A549 (cell line): ENCODE results near the gene TRIM56. TPM values are rescaled to one million over a fixed set of nuclear protein-coding genes. Genes with fewer than 3 reads are reported as not detected.
"Not testable (repeated sequence)": the region's sequence is repeated elsewhere in the genome, so short reads cannot be mapped to it uniquely, and the experiment has no call there.

Source experiments
- ATAC-seq, 2 experiments: fragments of 200-7000 bp in 1 of 2; fragments of >200 bp in 1 of 2; cut with Nextera tagmentation in 1 of 2; cut with Tn5 transposase in 1 of 2; 3 replicates each; pipeline versions ENCODE4 v1.8.0 to v1.9.1; 2018 to 2020; ENCODE audit warnings: mild to moderate bottlenecking in 1 of 2, moderate library complexity in 1 of 2
- CTCF ChIA-PET: fragments of 300-600 bp; sonication (Branson Sonifier 250); formaldehyde crosslinking; extraction: SDS; loops from one replicate; lab custom pipeline; 2021; ENCODE audit warnings: antibody characterized with exemption, inconsistent platforms; lab: Yijun Ruan, JAX
- POLR2A ChIA-PET: fragments of 350-600 bp; formaldehyde crosslinking; extraction: SDS; loops from one replicate; lab custom pipeline; 2021; ENCODE audit warnings: antibody characterized with exemption, inconsistent platforms; lab: Yijun Ruan, JAX
- DNase-seq, 2 experiments: peaks; one replicate each; pipeline versions ENCODE4 v3.0.0 to v3.0.0-alpha.2; 2011 to 2016; ENCODE audit warnings: low read depth in 1 of 2, low spot score in 1 of 2
- FAIRE-seq: peaks from 2 replicates; lab custom pipeline; 2011; peaks lifted over from hg19 to GRCh38; lab: Jason Lieb, UNC
- H3K27ac ChIP-seq, 2 experiments: fragments of >200 bp; sonication (Bioruptor Twin); formaldehyde crosslinking; 3 replicates each; pipeline ENCODE4 v1.5.1; 2016 to 2017
- H3K4me1 ChIP-seq: fragments of >200 bp; sonication (Bioruptor Twin); formaldehyde crosslinking; 3 replicates; pipeline ENCODE4 v1.6.1; 2016
- H3K4me2 ChIP-seq: fragments of >200 bp; sonication (Bioruptor Twin); formaldehyde crosslinking; 3 replicates; pipeline ENCODE4 v1.6.1; 2016
- H3K4me3 ChIP-seq: fragments of >200 bp; sonication (Bioruptor Twin); formaldehyde crosslinking; 3 replicates; pipeline ENCODE4 v1.5.1; 2016
- H3K9me3 ChIP-seq: fragments of >200 bp; sonication (Bioruptor Twin); formaldehyde crosslinking; 3 replicates; pipeline ENCODE4 v1.6.1; 2016
- ATOH8 ChIP-seq: fragments of 250-450 bp; sonication (Bioruptor Pico); IDR thresholded peaks from 2 replicates; pipeline ENCODE4 v1.5.0; 2020; ENCODE audit warnings: low read depth, mild to moderate bottlenecking, moderate library complexity
- E2F6 ChIP-seq: IDR thresholded peaks from 2 replicates; pipeline ENCODE4 v1.6.1; 2012; ENCODE audit warnings: low read depth, borderline replicate concordance
- HES2 ChIP-seq: fragments of >200 bp; sonication (Bioruptor Twin); formaldehyde crosslinking; IDR thresholded peaks from 2 replicates; pipeline ENCODE4 v1.6.1; 2016
- HEYL ChIP-seq: fragments of 250-450 bp; sonication (Bioruptor Pico); IDR thresholded peaks from 2 replicates; pipeline ENCODE4 v1.8.0; 2021; ENCODE audit warnings: mild to moderate bottlenecking, moderate library complexity
- HOXA7 ChIP-seq: fragments of 250-450 bp; sonication (Bioruptor Pico); IDR thresholded peaks from 2 replicates; pipeline ENCODE4 v1.5.0; 2020; ENCODE audit warnings: mild to moderate bottlenecking, moderate library complexity
- KDM5A ChIP-seq: fragments of 200-600 bp; sonication (generic); IDR thresholded peaks from 2 replicates; pipeline ENCODE4 v1.6.1; 2016; ENCODE audit warnings: antibody characterized with exemption, mild to moderate bottlenecking
- MAX ChIP-seq: IDR thresholded peaks from 2 replicates; pipeline ENCODE4 v1.6.1; 2012
- MYC ChIP-seq: IDR thresholded peaks from 2 replicates; pipeline ENCODE4 v1.6.1; 2012; ENCODE audit warnings: mild to moderate bottlenecking, inconsistent platforms, low read length, improper control_type of control experiment, borderline replicate concordance
- NPAS2 ChIP-seq: fragments of 250-450 bp; sonication (Bioruptor Pico); IDR thresholded peaks from 2 replicates; pipeline ENCODE4 v1.8.0; 2022; ENCODE audit warnings: mild to moderate bottlenecking, moderate library complexity, borderline replicate concordance
- POLR2AphosphoS2 ChIP-seq: conservative IDR thresholded peaks from 2 replicates; pipeline ENCODE4 v1.6.1; 2012; ENCODE audit warnings: low read length, improper control_type of control experiment, inconsistent platforms
- RARB ChIP-seq: fragments of 250-450 bp; sonication (Bioruptor Pico); IDR thresholded peaks from 2 replicates; pipeline ENCODE4 v1.8.0; 2021; ENCODE audit warnings: mild to moderate bottlenecking, moderate library complexity
- REST ChIP-seq: fragments of 200-600 bp; sonication (generic); IDR thresholded peaks from 2 replicates; pipeline ENCODE4 v1.6.1; 2016; ENCODE audit warnings: antibody characterized with exemption, mild to moderate bottlenecking, moderate library complexity
- TP53 ChIP-seq: fragments of 250-450 bp; sonication (Bioruptor Pico); IDR thresholded peaks from 2 replicates; pipeline ENCODE4 v1.5.0; 2021; ENCODE audit warnings: mild to moderate bottlenecking, moderate library complexity
- ZC3H11A ChIP-seq: fragments of 450-650 bp; IDR thresholded peaks from 2 replicates; pipeline ENCODE4 v1.6.1; 2014; ENCODE audit warnings: antibody characterized with exemption, mild to moderate bottlenecking
- ZSCAN20 ChIP-seq: fragments of 250-450 bp; sonication (Bioruptor Pico); IDR thresholded peaks from 2 replicates; pipeline ENCODE4 v1.8.0; 2022; ENCODE audit warnings: mild to moderate bottlenecking, moderate library complexity
- WGBS: methylation state at CpG from one replicate; pipeline ENCODE4 v1.1.6; 2017; ENCODE audit errors: missing lambda C conversion rate; 5-methylcytosine and 5-hydroxymethylcytosine counted together
- polyA plus RNA-seq, 4 experiments: library from polyadenylated mRNA; depleted of rRNA in 3 of 4; stranded (reverse); fragments of >200 nt; fragmentation: RNase III in 1 of 4; extraction: RNeasy Plus Mini Kit Qiagen cat#74134 plus additional on column Dnase treatment in 1 of 4; gene quantifications; 2 replicates in 3 of 4; 3 replicates in 1 of 4; pipeline ENCODE4 v1.2.3, GENCODE V29; 2011 to 2017

Gene TRIM56
- polyA plus RNA-seq, 2 of the 4 experiments (the other 2 are of a cell fraction) = 3.9 to 16.5 TPM

- TF ChIP-seq POLR2AphosphoS2 (no peak), HEYL (CRISPR knock-in tag) (no peak), MAX (no peak), HES2 (no peak)
Observed at GRCh38 chr7:101111261-101111660, 26.0 kb downstream of the TRIM56 start (continued).

GRCh38 chr7:101112233-101112632 lies 27.0 kb downstream of the TRIM56 start:
- FAIRE-seq (no peak), ATAC-seq (no peak), DNase-seq (no peak)
- Histone ChIP-seq H3K27ac (peak overlapping the region; percentile 94 to 95; a peak in 4 of 6 replicates), H3K4me1 (peaks cover 44% of the 10 kb centered on the region), H3K9me3 (no peaks in the 10 kb centered on the region), H3K4me2 (no peak overlapping the region), H3K4me3 (no peak overlapping the region)
- TF ChIP-seq KDM5A = no peak
- TF ChIP-seq REST = no peak
- TF ChIP-seq TP53 (CRISPR knock-in tag) = no peak
- POLR2A ChIA-PET = interaction anchor here (1.0 to 1.2 kb wide), 2 partner anchors 10 to 14 kb away, joined by 4 to 5 read pairs; partner anchors contain the start of gene SERPINE1
- WGBS = 90% methylated on average over 11 of the region's 11 CpGs
- CTCF ChIA-PET = interaction anchor here (0.7 to 20.0 kb wide), 5 partner anchors 9 to 178 kb away, joined by 3 to 600 read pairs (median 5); partner anchors contain the start of gene SERPINE1

- CTCF ChIA-PET = interaction anchor here (2.7 to 20.0 kb wide), 3 partner anchors 9 to 19 kb away, joined by 9 to 600 read pairs (median 14); partner anchors contain the start of gene SERPINE1
- POLR2A ChIA-PET, H3K4me3 ChIP-seq, ATAC-seq, H3K9me3 ChIP-seq, DNase-seq, H3K4me2 ChIP-seq, FAIRE-seq: not testable (repeated sequence)
- Histone ChIP-seq H3K4me1 (peaks cover 52% of the 10 kb centered on the region), H3K27ac (peak overlapping the region; percentile 94 to 95; a peak in 4 of 6 replicates)
- 88% methylated on average over 7 of the region's 7 CpGs for WGBS
Observed at GRCh38 chr7:101113140-101113539, 27.9 kb downstream of the TRIM56 start.

- 77% methylated on average over 11 of the region's 11 CpGs for WGBS
- Histone ChIP-seq H3K27ac (peak overlapping the region; percentile 94 to 95), H3K4me2 (peak overlapping the region; percentile 60), H3K4me1 (peaks cover 52% of the 10 kb centered on the region), H3K4me3 (no peak overlapping the region), H3K9me3 (no peaks in the 10 kb centered on the region)
- ATAC-seq (no peak), FAIRE-seq (no peak), DNase-seq (no peak)
- no peak for TF ChIP-seq HOXA7 (CRISPR knock-in tag)
- no peak for TF ChIP-seq ATOH8
- no peak for TF ChIP-seq MYC
- TF ChIP-seq NPAS2 (CRISPR knock-in tag) = no peak
- no peak for TF ChIP-seq ZSCAN20 (CRISPR knock-in tag)
- TF ChIP-seq HEYL (CRISPR knock-in tag) = no peak
- no peak for TF ChIP-seq MAX
- TF ChIP-seq TP53 (CRISPR knock-in tag) = no peak
- no peak for TF ChIP-seq E2F6
- TF ChIP-seq RARB (CRISPR knock-in tag) = no peak
- TF ChIP-seq ZC3H11A = no peak
- POLR2A ChIA-PET = interaction anchor here (0.5 kb wide), 1 partner anchor 21 kb away, joined by 4 read pairs; no protein-coding TSS in a partner anchor
- CTCF ChIA-PET = interaction anchor here (2.7 to 20.0 kb wide), 3 partner anchors 10 to 19 kb away, joined by 9 to 600 read pairs (median 14); partner anchors contain the start of gene SERPINE1
Observed at GRCh38 chr7:101113836-101114235, 28.6 kb downstream of the TRIM56 start.
